ENCODE results near the gene GPC3. TPM values are rescaled to one million over a fixed set of nuclear protein-coding genes. Genes with fewer than 3 reads are reported as not detected.

The GPC3 gene
- total RNA-seq, 1 donor from 2014 or later = 15.5 TPM

DNA sequence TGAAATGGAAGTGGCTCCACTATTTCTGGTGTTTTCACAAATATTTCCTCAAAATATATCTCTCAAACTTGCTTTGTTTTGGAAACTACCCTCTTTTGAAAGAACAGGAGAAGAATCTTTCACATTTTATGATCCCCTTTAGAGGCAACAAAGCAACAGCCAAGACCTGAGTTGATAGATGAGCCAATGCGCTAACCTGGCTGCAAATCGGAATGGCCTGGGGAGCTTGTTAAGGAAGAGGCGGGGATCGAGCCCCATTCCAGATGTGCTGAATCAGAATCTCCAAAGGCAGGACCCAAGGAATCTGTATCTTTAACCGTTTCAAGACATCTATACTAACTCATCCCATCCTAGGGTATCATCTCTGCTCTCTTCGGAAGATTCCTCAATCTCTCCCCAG is 181.3 kb downstream of the GPC3 start:
- no peak for DNase-seq (ENCODE audit: extremely low spot score in 2 of 2)
- no peaks in the 10 kb centered on the region for H3K9me3 ChIP-seq
- H3K4me3 ChIP-seq = no peak overlapping the region
- H3K27ac ChIP-seq = no peak overlapping the region
- TF ChIP-seq, protein P1, sequence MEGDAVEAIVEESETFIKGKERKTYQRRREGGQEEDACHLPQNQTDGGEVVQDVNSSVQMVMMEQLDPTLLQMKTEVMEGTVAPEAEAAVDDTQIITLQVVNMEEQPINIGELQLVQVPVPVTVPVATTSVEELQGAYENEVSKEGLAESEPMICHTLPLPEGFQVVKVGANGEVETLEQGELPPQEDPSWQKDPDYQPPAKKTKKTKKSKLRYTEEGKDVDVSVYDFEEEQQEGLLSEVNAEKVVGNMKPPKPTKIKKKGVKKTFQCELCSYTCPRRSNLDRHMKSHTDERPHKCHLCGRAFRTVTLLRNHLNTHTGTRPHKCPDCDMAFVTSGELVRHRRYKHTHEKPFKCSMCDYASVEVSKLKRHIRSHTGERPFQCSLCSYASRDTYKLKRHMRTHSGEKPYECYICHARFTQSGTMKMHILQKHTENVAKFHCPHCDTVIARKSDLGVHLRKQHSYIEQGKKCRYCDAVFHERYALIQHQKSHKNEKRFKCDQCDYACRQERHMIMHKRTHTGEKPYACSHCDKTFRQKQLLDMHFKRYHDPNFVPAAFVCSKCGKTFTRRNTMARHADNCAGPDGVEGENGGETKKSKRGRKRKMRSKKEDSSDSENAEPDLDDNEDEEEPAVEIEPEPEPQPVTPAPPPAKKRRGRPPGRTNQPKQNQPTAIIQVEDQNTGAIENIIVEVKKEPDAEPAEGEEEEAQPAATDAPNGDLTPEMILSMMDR (IDR thresholded peaks at IDR 0.05) = no peak
- TF ChIP-seq POLR2A (IDR thresholded peaks at IDR 0.05) (no peak), POLR2AphosphoS5 (IDR thresholded peaks at IDR 0.05; ENCODE audit: insufficient read depth in 1 of 2, low read depth in 1 of 2) (no peak)
- H3K36me3 ChIP-seq = no peaks in the 10 kb centered on the region
- H3K27me3 ChIP-seq = no peaks in the 10 kb centered on the region
- intact Hi-C loops (cut with DNase I) = no loop called here
- no peaks in the 10 kb centered on the region for H3K4me1 ChIP-seq

DNA sequence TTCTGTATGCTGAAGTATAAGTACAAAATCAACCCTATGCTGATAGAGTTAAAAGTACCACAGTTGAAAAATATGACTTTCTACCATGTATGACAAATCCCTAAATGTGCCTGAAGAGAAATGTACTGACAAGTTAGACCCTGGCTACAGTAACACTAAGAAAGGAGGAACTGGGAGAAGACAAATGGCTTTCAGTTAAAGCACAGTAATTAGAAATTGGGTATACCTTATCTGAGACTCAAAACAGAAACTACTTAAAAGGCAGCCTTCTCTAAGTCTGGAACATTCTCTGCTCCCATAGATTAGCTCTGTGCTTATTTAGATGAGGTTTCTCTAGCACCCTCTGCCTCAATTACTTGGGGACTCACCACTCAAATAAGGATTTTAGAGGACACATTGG is 189.1 kb downstream of the GPC3 start:
- Histone ChIP-seq H3K27ac (no peak overlapping the region), H3K4me3 (no peak overlapping the region), H3K36me3 (no peaks in the 10 kb centered on the region), H3K27me3 (no peaks in the 10 kb centered on the region), H3K4me1 (no peaks in the 10 kb centered on the region), H3K9me3 (no peaks in the 10 kb centered on the region)
- TF ChIP-seq POLR2A (IDR thresholded peaks at IDR 0.05) = no peak
- no peak for DNase-seq (ENCODE audit: extremely low spot score in 2 of 2)
- intact Hi-C loops (cut with DNase I) = no loop called here

DNA sequence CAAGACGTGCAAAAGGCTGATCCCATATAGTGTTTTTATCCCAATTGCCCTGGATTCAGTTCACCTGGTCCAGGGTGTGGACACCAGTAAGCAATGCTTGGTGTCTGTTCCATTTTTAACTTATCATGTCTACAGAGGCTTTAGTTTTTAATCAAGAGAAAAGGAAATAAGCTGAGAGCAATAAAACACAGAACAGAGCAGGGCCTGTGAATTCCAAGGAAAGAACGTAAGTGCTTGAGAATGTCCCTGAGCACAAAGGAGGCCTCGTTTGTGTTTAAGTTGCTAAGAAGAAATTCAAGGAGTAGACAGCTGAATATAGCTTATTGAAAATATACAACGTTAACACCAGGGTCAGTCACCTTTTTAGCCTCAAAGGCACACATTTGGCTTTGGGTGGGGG is 191.3 kb downstream of the GPC3 start:
- no peak for DNase-seq (ENCODE audit: extremely low spot score in 2 of 2)
- no peak for TF ChIP-seq POLR2AphosphoS5 (IDR thresholded peaks at IDR 0.05; ENCODE audit: insufficient read depth in 1 of 2, low read depth in 1 of 2)
- TF ChIP-seq POLR2A (IDR thresholded peaks at IDR 0.05) = no peak
- no peaks in the 10 kb centered on the region for H3K27me3 ChIP-seq
- intact Hi-C loops (cut with DNase I) = no loop called here
- H3K9me3 ChIP-seq = no peaks in the 10 kb centered on the region
- H3K4me3 ChIP-seq = no peak overlapping the region
- no peak overlapping the region for H3K27ac ChIP-seq
- H3K36me3 ChIP-seq = no peaks in the 10 kb centered on the region
- no peaks in the 10 kb centered on the region for H3K4me1 ChIP-seq

DNA sequence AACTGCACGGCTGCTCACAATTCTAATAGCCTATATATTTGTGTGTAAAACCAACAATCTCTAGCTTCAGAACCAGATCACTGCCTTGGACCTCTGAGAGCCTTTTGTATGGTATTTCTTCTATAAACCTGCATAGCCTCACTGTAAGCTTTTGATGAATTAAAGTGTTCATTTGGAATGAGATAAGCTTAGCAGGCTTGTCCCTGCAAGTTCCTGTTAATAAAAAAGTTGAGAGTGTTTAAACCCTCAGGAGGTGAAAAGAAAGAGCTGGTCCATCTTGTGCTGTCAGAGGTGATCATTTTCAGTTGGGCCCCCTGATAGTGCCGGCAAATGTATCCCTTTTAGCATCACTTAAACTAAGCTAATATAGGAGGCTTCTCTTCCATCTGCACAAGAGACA is 191.8 kb downstream of the GPC3 start:
- DNase-seq (ENCODE audit: extremely low spot score in 2 of 2) = no peak
- no peak overlapping the region for H3K27ac ChIP-seq
- TF ChIP-seq, protein P1 (IDR thresholded peaks at IDR 0.05) = no peak
- no peak for TF ChIP-seq POLR2A (IDR thresholded peaks at IDR 0.05)
- TF ChIP-seq POLR2AphosphoS5 (IDR thresholded peaks at IDR 0.05; ENCODE audit: insufficient read depth in 1 of 2, low read depth in 1 of 2) = no peak
- H3K27me3 ChIP-seq = no peaks in the 10 kb centered on the region
- intact Hi-C loops (cut with DNase I) = no loop called here
- no peaks in the 10 kb centered on the region for H3K4me1 ChIP-seq
- H3K4me3 ChIP-seq = no peak overlapping the region
- H3K9me3 ChIP-seq = no peaks in the 10 kb centered on the region
- H3K36me3 ChIP-seq = no peaks in the 10 kb centered on the region

DNA sequence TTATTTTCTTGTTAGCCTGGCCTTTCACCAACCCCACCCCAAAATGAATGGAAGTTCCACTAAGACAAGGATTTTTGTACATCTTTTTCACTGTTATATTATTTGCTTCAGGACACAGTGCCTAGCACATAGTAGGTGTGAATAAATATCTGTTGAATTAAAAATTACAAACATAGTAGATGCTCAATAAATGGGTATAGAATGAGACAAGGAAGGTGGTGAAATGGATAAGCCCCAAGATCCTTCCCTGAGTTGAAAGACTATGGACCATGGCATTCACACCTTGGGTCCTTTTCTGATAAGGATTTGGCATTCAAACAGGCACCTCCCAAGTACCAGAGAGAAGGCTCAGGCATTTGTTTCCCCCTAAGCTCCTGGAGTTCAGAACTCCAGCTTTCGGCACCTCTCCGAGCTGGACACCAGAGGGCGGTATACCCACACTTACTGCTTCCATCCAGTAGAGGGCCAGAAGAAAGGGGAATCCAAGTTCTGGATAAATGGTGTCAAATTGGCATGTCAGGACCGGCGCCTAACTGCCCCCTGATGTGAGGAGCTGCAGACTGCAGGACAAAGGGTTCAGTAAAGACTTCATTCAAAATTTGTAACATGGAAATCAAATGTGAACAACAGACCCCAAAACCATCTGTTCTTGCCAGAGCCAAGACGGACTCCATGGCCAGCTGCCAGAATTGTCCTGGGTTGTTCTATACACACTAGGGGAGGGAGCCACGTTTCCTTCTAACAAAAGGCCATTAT is 193.0 kb downstream of the GPC3 start:
- H3K36me3 ChIP-seq = no peaks in the 10 kb centered on the region
- peak overlapping the region in 1 of 2 donors; percentile 24 for H3K4me3 ChIP-seq
- intact Hi-C loops (cut with DNase I) = no loop called here
- no peak for DNase-seq (ENCODE audit: extremely low spot score in 2 of 2)
- no peaks in the 10 kb centered on the region for H3K9me3 ChIP-seq
- H3K27ac ChIP-seq = no peak overlapping the region
- no peaks in the 10 kb centered on the region for H3K27me3 ChIP-seq
- no peak for TF ChIP-seq POLR2A (IDR thresholded peaks at IDR 0.05)
- TF ChIP-seq, protein P1 (IDR thresholded peaks at IDR 0.05) = peak; percentile 55 to 81 (median 79)
- H3K4me1 ChIP-seq = no peaks in the 10 kb centered on the region

DNA sequence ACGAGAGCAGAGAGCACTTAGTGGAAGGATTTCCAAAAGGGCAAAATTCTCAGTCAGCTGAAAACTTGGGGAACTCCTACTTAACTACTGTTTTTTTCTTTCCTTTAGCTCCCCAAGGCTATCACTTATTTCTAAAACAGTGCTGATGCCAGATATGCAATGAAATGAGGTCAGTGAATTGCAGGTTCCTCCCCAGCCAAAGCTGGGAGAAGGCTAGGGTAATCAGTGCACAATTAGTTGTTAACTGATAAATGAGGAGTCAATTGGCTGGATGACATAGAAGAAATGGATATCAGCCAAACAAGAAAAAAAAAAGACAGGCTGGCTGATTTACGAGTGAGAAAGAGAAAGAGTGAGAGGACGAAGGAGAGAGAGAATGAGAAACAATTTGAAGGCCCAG is 195.6 kb downstream of the GPC3 start:
- no peak for TF ChIP-seq POLR2A (IDR thresholded peaks at IDR 0.05)
- TF ChIP-seq POLR2AphosphoS5 (IDR thresholded peaks at IDR 0.05; ENCODE audit: insufficient read depth in 1 of 2, low read depth in 1 of 2) = no peak
- TF ChIP-seq, protein P1 (IDR thresholded peaks at IDR 0.05) = no peak
- Histone ChIP-seq H3K36me3 (no peaks in the 10 kb centered on the region), H3K9me3 (no peaks in the 10 kb centered on the region), H3K27ac (no peak overlapping the region), H3K27me3 (no peaks in the 10 kb centered on the region), H3K4me3 (no peak overlapping the region), H3K4me1 (no peaks in the 10 kb centered on the region)
- DNase-seq (ENCODE audit: extremely low spot score in 2 of 2) = no peak
- intact Hi-C loops (cut with DNase I) = no loop called here
